ENCODE measurements around the gene CPSF4L.

- TF ChIP-seq FOXP2 (optimal IDR thresholded peaks at IDR 0.05; ENCODE audit: control extremely low read depth, extremely low read length, insufficient read depth) (no peak), EZH2 (IDR thresholded peaks at IDR 0.05) (no peak), POLR2AphosphoS5 (IDR thresholded peaks at IDR 0.05; ENCODE audit: borderline replicate concordance, low read depth, low read length) (no peak)
These were observed 9.8 kb downstream of the CPSF4L start for GRCh38 chr17:73251871-73252270.

Data from SK-N-MC (cell line).